ENCODE measurements around the gene IL17C.

GRCh38 chr16:88681709-88682451 lies 43.5 kb downstream of the IL17C start:
- peak in 1 of 4 donors; percentile 46 for TF ChIP-seq POLR2A (IDR thresholded peaks at IDR 0.05)
- TF ChIP-seq, protein P1, sequence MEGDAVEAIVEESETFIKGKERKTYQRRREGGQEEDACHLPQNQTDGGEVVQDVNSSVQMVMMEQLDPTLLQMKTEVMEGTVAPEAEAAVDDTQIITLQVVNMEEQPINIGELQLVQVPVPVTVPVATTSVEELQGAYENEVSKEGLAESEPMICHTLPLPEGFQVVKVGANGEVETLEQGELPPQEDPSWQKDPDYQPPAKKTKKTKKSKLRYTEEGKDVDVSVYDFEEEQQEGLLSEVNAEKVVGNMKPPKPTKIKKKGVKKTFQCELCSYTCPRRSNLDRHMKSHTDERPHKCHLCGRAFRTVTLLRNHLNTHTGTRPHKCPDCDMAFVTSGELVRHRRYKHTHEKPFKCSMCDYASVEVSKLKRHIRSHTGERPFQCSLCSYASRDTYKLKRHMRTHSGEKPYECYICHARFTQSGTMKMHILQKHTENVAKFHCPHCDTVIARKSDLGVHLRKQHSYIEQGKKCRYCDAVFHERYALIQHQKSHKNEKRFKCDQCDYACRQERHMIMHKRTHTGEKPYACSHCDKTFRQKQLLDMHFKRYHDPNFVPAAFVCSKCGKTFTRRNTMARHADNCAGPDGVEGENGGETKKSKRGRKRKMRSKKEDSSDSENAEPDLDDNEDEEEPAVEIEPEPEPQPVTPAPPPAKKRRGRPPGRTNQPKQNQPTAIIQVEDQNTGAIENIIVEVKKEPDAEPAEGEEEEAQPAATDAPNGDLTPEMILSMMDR (IDR thresholded peaks at IDR 0.05), result no peak
